Mucosa of rectum (tissue), 2 donors: ENCODE data around the gene CFAP99.

Experiments used
- H3K27ac ChIP-seq, 2 donors: one replicate each; pipeline ENCODE4 v1.7.0; 2013; ENCODE audit warnings: inconsistent platforms in 2 of 2, low read depth in 2 of 2, low read length in 2 of 2
- H3K27me3 ChIP-seq, 2 donors: one replicate each; pipeline ENCODE4 v1.7.0; 2013; ENCODE audit warnings: low read length in 2 of 2; ENCODE audit not compliant: control insufficient read depth in 2 of 2, insufficient read depth in 2 of 2
- H3K36me3 ChIP-seq, 2 donors: one replicate each; pipeline ENCODE4 v1.7.0; 2013; ENCODE audit warnings: low read length in 2 of 2; ENCODE audit not compliant: control insufficient read depth in 2 of 2, insufficient read depth in 2 of 2
- H3K4me1 ChIP-seq, 2 donors: one replicate each; pipeline ENCODE4 v1.7.0; 2013; ENCODE audit warnings: low read length in 2 of 2, mild to moderate bottlenecking in 1 of 2; ENCODE audit not compliant: control insufficient read depth in 2 of 2, insufficient read depth in 2 of 2
- H3K4me3 ChIP-seq, 2 donors: one replicate each; pipeline ENCODE4 v1.7.0; 2013; ENCODE audit warnings: low read length in 2 of 2
- H3K9ac ChIP-seq, 2 donors: one replicate each; pipeline ENCODE4 v1.7.0; 2013; ENCODE audit warnings: low read length in 2 of 2, low read depth in 1 of 2, mild to moderate bottlenecking in 1 of 2
- H3K9me3 ChIP-seq, 2 donors: one replicate each; pipeline ENCODE4 v1.7.0; 2013; ENCODE audit warnings: low read length in 2 of 2; ENCODE audit not compliant: control insufficient read depth in 2 of 2
- donor health status: healthy.
- donor health status: Normal muscosa, but diverticular disease.

CFAP99 gene

GRCh38 chr4:2445571-2445970, 26.8 kb downstream of the CFAP99 start:
- no peaks in the 10 kb centered on the region for H3K27me3 ChIP-seq
- H3K36me3 ChIP-seq, result no peaks in the 10 kb centered on the region
- no peaks in the 10 kb centered on the region for H3K4me1 ChIP-seq
- no peaks in the 10 kb centered on the region for H3K9me3 ChIP-seq
- H3K9ac ChIP-seq, result no peak overlapping the region
- H3K27ac ChIP-seq, result no peak overlapping the region
- H3K4me3 ChIP-seq, result no peak overlapping the region

- Histone ChIP-seq H3K9me3 (no peaks in the 10 kb centered on the region), H3K27me3 (no peaks in the 10 kb centered on the region), H3K4me3 (no peak overlapping the region), H3K4me1 (no peaks in the 10 kb centered on the region), H3K9ac (no peak overlapping the region), H3K27ac (no peak overlapping the region), H3K36me3 (no peaks in the 10 kb centered on the region)
These were observed 28.2 kb downstream of the CFAP99 start for GRCh38 chr4:2446656-2447564.

DNA sequence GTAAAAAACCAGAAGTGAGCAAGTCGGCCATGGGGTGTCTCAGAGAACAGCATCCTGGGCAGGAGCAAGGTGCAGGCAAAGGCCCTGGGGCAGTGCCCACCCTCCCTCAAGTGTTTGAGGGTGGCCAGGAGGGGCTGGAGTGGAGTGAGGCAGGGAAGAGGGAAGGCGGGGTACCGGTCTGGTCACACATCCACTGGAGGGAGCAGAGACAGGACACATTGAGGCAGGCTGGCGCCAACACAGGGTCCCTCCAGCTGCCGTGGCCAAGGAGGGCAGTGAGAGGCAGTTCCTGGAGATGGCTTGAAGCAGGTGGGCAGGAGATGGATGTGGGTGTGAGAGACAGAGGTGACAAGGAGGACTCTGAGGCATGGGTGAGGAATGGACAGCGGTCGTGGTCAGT, 29.8 kb downstream of the CFAP99 start:
- Histone ChIP-seq H3K9me3 (no peaks in the 10 kb centered on the region), H3K36me3 (no peaks in the 10 kb centered on the region), H3K4me3 (no peak overlapping the region), H3K4me1 (no peaks in the 10 kb centered on the region), H3K9ac (no peak overlapping the region), H3K27me3 (no peaks in the 10 kb centered on the region), H3K27ac (no peak overlapping the region)

DNA sequence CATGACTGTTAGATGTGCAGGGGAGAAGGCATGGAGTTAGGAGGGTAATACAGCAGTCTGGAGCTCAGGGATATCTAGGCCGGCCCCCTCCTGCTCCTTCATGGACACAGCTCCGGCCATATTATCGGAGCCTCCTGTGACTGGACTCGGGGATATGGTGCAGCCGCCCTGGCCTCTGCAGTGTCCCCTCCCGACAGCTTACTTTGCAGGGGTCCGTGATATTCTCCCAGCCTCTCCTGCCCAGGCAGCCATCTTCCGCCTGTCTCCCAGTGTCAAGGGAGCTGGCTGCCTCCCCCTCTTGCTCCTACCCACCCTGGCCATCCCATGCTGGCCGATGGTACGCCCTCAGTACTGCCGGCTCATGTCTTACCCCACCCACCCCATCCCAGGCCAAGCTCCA, 30.3 kb downstream of the CFAP99 start:
- Histone ChIP-seq H3K36me3 (no peaks in the 10 kb centered on the region), H3K4me3 (no peak overlapping the region), H3K9me3 (no peaks in the 10 kb centered on the region), H3K27me3 (no peaks in the 10 kb centered on the region), H3K4me1 (no peaks in the 10 kb centered on the region), H3K27ac (no peak overlapping the region), H3K9ac (no peak overlapping the region)

- H3K4me1 ChIP-seq, result no peaks in the 10 kb centered on the region
- no peak overlapping the region for H3K4me3 ChIP-seq
- no peaks in the 10 kb centered on the region for H3K36me3 ChIP-seq
These were observed 31.0 kb downstream of the CFAP99 start for GRCh38 chr4:2449511-2450392.

GRCh38 chr4:2450394-2451035, 31.8 kb downstream of the CFAP99 start:
- Histone ChIP-seq H3K9me3 (no peaks in the 10 kb centered on the region), H3K27ac (no peak overlapping the region), H3K4me1 (no peaks in the 10 kb centered on the region), H3K4me3 (no peak overlapping the region), H3K36me3 (no peaks in the 10 kb centered on the region), H3K27me3 (no peaks in the 10 kb centered on the region), H3K9ac (no peak overlapping the region)

More at GRCh38 chr4:2449511-2450392, 31.0 kb downstream of the CFAP99 start:
- Histone ChIP-seq H3K27me3 (no peaks in the 10 kb centered on the region), H3K9me3 (no peaks in the 10 kb centered on the region), H3K27ac (no peak overlapping the region), H3K9ac (no peak overlapping the region)

- H3K9ac ChIP-seq, result no peak overlapping the region
- no peaks in the 10 kb centered on the region for H3K9me3 ChIP-seq
- no peak overlapping the region for H3K4me3 ChIP-seq
- H3K36me3 ChIP-seq, result no peaks in the 10 kb centered on the region
- H3K27ac ChIP-seq, result no peak overlapping the region
- H3K4me1 ChIP-seq, result no peaks in the 10 kb centered on the region
- H3K27me3 ChIP-seq, result no peaks in the 10 kb centered on the region
These were observed 32.3 kb downstream of the CFAP99 start for GRCh38 chr4:2451036-2451520.

DNA sequence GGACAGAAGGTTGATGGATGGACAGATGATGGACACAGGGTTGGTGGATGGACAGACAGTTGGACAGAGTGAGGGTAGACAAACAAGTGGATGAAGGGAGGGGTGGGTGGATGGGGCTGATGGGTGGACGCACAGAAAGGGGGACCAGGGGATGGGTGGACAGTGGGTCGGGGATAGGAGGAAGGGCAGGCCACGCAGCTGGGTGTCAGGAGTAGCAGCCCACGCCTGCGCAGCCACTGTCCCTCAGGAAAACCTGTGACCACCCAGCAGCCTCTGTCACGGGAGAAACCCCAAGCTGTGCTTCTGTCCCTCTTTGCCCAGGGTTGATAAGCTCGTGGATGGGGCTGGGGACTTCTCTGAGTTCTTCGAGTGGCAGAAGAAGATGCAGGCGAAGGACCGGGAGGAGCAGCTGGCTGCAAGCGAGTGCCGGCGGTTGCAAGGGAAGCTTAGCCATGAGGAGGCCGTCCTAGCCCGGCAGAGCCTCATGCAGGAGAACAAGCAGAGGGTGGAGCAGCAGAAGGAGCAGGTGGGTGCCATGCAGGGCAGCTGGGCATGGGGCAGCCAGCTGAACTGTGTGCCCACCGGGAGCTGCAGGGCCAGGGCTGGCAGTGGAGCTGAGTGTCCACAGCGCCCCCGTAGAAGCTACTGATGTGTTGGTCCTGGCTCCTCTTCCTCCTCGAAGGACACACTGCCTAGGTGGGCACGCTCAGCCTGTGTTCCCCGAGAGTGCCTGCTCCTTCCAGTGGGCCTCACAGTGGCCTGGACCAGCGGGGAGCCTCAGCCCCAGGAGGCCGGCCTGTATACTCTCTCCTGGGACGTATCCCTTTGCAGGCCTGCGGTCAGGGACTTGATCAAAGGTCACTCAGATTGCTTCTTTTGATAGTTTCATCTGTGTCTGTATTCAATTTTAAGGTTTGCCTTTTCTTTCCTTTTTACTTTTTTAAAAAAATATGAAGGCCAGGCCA, 33.3 kb downstream of the CFAP99 start:
- Histone ChIP-seq H3K9ac (no peak overlapping the region), H3K27me3 (no peaks in the 10 kb centered on the region), H3K9me3 (no peaks in the 10 kb centered on the region), H3K36me3 (no peaks in the 10 kb centered on the region), H3K4me1 (no peaks in the 10 kb centered on the region), H3K27ac (no peak overlapping the region), H3K4me3 (no peak overlapping the region)
